ENCODE results near the gene ARMC2. TPM values are rescaled to one million over a fixed set of nuclear protein-coding genes. Genes with fewer than 3 reads are reported as not detected.

ARMC2 gene
- total and polyA plus RNA-seq, 2 of the 8 experiments (the other 6 are each of a cell fraction or from before 2014, with no cell fraction given) = 1.6 to 4.4 TPM

DNA sequence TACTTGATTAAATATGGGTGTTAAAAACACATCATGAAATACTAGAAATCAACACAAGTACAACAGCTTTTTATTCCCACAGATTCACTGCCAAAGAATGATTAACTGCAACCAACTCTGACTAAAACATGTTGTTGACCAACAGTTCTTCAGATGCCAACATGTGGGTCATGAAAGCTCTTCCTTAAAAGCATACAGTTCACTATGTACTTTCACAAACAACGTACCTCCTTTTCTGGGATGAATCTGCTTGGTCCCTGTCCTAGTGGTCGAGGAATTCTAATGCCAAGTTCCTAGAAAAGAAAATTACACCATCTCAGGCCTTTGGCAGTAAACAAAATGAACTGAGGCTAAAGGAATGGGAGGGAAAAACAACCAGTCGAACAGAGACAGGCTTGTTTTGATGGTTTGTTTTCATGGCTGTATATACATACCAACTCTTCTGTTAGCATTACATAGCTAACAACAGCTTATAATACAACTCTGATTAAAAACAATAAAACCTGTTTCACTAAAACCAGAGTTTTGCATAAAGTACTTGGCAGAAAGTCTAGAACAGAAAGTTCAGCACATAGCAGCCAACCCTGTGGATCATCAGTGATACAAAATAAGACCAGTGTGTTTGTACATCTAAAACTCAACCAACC lies 154.0 kb downstream of the ARMC2 start:
- Histone ChIP-seq H3K23me2 (ENCODE audit: low read depth, low read length) (no peaks in the 10 kb centered on the region), H3K56ac (replicated peaks; ENCODE audit: insufficient read length, low read depth, low read length) (no peak overlapping the region), H2BK12ac (ENCODE audit: low read depth, low read length) (no peak overlapping the region), H4K91ac (replicated peaks; ENCODE audit: insufficient read length, low read length) (no peak overlapping the region), H3K4me3 (ENCODE audit: extremely low read depth in 1 of 4, insufficient read depth in 2 of 4, low read depth in 3 of 4, low read length in 4 of 4) (no peak overlapping the region), H4K5ac (ENCODE audit: insufficient read length, low read depth, low read length) (no peak overlapping the region), H3K4ac (replicated peaks; ENCODE audit: insufficient read length, low read depth, low read length) (no peak overlapping the region), H4K8ac (ENCODE audit: extremely low read depth, insufficient read depth, low read length) (no peak overlapping the region), H4K20me1 (replicated peaks in 1 of 2; ENCODE audit: control insufficient read depth in 1 of 2, insufficient read depth in 2 of 2, low read length in 2 of 2) (no peaks in the 10 kb centered on the region), H3K4me1 (replicated peaks in 1 of 4; ENCODE audit: control insufficient read depth in 3 of 4, insufficient read depth in 4 of 4, low read length in 3 of 4) (peaks cover 0 to 5% (median 0%) of the 10 kb centered on the region in 4 experiments; a peak in 1 of 7 replicates), H3K27me3 (replicated peaks in 1 of 4; ENCODE audit: control insufficient read depth in 3 of 4, extremely low read depth in 1 of 4, insufficient read depth in 3 of 4, low read length in 3 of 4) (no peaks in the 10 kb centered on the region), H2AFZ (ENCODE audit: low read length) (no peak overlapping the region), H3K18ac (ENCODE audit: extremely low read depth, low read length) (no peak overlapping the region), H2AK5ac (ENCODE audit: low read depth, low read length) (no peak overlapping the region), H2BK5ac (ENCODE audit: low read depth, low read length) (no peak overlapping the region), H3K79me1 (ENCODE audit: low read depth, low read length) (no peaks in the 10 kb centered on the region), H2BK120ac (replicated peaks; ENCODE audit: low read depth, low read length) (no peak overlapping the region), H3K9me3 (ENCODE audit: insufficient read depth in 2 of 2, low read depth in 1 of 2, low read length in 1 of 2) (no peaks in the 10 kb centered on the region), H3K27ac (ENCODE audit: low read depth, low read length) (no peak overlapping the region), H3K36me3 (ENCODE audit: control insufficient read depth in 2 of 4, insufficient read depth in 4 of 4, low read length in 3 of 4) (peaks cover 2 to 23% (median 7%) of the 10 kb centered on the region in 4 experiments; a peak in 6 of 8 replicates), H2BK20ac (ENCODE audit: low read length) (no peak overlapping the region), H3K23ac (ENCODE audit: insufficient read length) (no peak overlapping the region), H3K9ac (replicated peaks in 1 of 4; ENCODE audit: extremely low read depth in 1 of 4, low read depth in 3 of 4, low read length in 3 of 4) (no peak overlapping the region), H3K14ac (ENCODE audit: insufficient read length) (no peak overlapping the region), H3K79me2 (ENCODE audit: control insufficient read depth in 1 of 2, insufficient read depth in 2 of 2, low read length in 2 of 2) (peaks cover 0 to 35% of the 10 kb centered on the region in 2 experiments; a peak in 2 of 4 replicates), H3K4me2 (ENCODE audit: insufficient read depth in 1 of 2, low read depth in 2 of 2, low read length in 2 of 2) (no peak overlapping the region), H2BK15ac (ENCODE audit: low read length) (no peak overlapping the region)
- FAIRE-seq = peak; percentile 52
- DNase-seq (ENCODE audit: low read depth in 1 of 2, low spot score in 2 of 2) = no peak
- 92% methylated on average over 3 of the region's 3 CpGs; no CpG with 5 or more reads in 1 of the 2 experiments for WGBS, 2 experiments (ENCODE audit: extremely low coverage in 1 of 2, insufficient coverage in 1 of 2, insufficient read length in 1 of 2, insufficient replicate concordance in 2 of 2, low coverage in 1 of 2, low lambda C conversion rate in 2 of 2, missing lambda C conversion rate in 1 of 2)
- CTCF ChIA-PET (ENCODE audit: partially characterized antibody) = interaction anchor here (1.0 kb wide), 1 partner anchor 16 kb away, joined by 3 read pairs; no protein-coding TSS in a partner anchor
- POLR2A ChIA-PET (ENCODE audit: partially characterized antibody) = no interaction called here
- TF ChIP-seq HDAC6 (IDR thresholded peaks at IDR 0.05; ENCODE audit: low read depth, low read length) (no peak), BACH1 (IDR thresholded peaks at IDR 0.05; ENCODE audit: low read length) (no peak), BRCA1 (IDR thresholded peaks at IDR 0.05; ENCODE audit: low read depth, low read length) (no peak), ATF3 (IDR thresholded peaks at IDR 0.05; ENCODE audit: insufficient read depth, low read depth, low read length) (no peak), EGR1 (IDR thresholded peaks at IDR 0.05; ENCODE audit: borderline replicate concordance, low read depth, low read length) (no peak), ZNF274 (IDR thresholded peaks at IDR 0.05; ENCODE audit: borderline replicate concordance, extremely low read depth, low read length) (no peak), SRF (IDR thresholded peaks at IDR 0.05; ENCODE audit: low read depth, low read length) (no peak), NRF1 (IDR thresholded peaks at IDR 0.05; ENCODE audit: low read depth, low read length) (no peak), CHD1 (IDR thresholded peaks at IDR 0.05; ENCODE audit: low read depth, low read length) (no peak), SIRT6 (IDR thresholded peaks at IDR 0.05; ENCODE audit: low read length) (no peak), TEAD4 (IDR thresholded peaks at IDR 0.05; ENCODE audit: low read depth, low read length) (no peak)
- TF ChIP-seq, protein P1, sequence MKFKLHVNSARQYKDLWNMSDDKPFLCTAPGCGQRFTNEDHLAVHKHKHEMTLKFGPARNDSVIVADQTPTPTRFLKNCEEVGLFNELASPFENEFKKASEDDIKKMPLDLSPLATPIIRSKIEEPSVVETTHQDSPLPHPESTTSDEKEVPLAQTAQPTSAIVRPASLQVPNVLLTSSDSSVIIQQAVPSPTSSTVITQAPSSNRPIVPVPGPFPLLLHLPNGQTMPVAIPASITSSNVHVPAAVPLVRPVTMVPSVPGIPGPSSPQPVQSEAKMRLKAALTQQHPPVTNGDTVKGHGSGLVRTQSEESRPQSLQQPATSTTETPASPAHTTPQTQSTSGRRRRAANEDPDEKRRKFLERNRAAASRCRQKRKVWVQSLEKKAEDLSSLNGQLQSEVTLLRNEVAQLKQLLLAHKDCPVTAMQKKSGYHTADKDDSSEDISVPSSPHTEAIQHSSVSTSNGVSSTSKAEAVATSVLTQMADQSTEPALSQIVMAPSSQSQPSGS (IDR thresholded peaks at IDR 0.05; ENCODE audit: low read length) = no peak

All from H1 (cell line).